ENCODE measurements around the gene ESR2.

Gene ESR2

DNA sequence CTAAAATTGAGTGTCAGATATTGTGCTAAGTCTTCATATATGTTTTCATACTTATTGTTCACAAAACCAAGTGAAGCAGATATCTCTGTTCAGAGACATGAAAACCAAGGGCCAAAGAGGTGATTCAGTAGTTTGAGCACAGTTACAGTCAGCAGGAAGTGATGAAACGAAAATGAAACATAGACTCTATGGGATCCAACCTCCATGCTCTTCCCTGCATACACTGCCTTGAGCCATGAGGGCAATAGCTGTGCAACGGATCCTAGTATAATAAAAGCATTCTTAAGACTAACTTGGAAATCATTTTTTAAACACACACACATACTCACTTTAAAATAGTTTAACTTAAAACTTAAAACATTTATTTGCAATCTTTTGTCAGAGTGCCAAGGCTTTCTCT lies 27.9 kb downstream of the ESR2 start:
- DNase-seq (ENCODE audit: low read depth), result no peak

DNA sequence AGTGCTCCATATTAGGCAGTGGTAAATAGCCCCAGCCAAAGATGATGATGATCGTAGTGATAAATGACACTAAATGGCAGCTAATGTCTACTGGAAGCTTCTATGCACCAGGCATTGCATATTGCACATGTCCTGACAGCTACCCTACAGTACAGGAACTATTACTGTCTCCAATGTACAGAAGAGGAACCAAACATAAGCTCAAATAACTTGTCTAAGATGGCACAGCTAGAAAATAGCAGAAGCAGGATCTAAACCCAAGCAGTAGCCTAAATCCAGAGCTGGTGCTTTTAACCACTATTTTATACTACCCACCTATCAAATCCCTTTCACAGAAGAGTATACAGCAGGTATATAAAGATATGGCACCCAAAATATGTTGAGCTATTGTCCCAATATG lies 28.9 kb downstream of the ESR2 start:
- DNase-seq (ENCODE audit: low read depth), result no peak

GRCh38 chr14:64260418-64260817 lies 33.8 kb downstream of the ESR2 start:
- no peak for DNase-seq (ENCODE audit: low read depth)

- no peak for DNase-seq (ENCODE audit: low read depth)
Observed at GRCh38 chr14:64255756-64256155, 38.4 kb downstream of the ESR2 start.

- no peak for DNase-seq (ENCODE audit: low read depth)
Observed at GRCh38 chr14:64253672-64254071, 40.5 kb downstream of the ESR2 start.

DNA sequence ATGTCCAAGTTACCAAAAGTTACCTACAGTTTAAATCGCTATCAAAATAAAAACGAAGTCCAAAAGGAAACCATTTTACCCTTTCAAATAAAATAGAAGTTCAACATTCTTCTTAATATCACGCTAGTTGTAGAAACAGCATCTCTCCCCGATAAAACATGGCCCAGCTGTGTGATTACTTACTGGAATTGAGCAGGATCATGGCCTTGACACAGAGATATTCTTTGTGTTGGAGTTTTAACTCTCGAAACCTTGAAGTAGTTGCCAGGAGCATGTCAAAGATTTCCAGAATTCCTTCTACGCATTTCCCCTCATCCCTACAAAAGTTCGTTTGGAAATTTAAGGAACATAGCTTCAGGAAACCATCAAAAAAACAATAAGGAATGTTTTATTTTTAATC lies 44.8 kb downstream of the ESR2 start:
- DNase-seq (ENCODE audit: low read depth), result no peak

- DNase-seq (ENCODE audit: low read depth), result no peak
Observed at GRCh38 chr14:64248689-64249088, 45.5 kb downstream of the ESR2 start.

GRCh38 chr14:64247195-64247594 lies 47.0 kb downstream of the ESR2 start:
- no peak for DNase-seq (ENCODE audit: low read depth)

- no peak for DNase-seq (ENCODE audit: low read depth)
Observed at GRCh38 chr14:64246688-64247087, 47.5 kb downstream of the ESR2 start.

- no peak for DNase-seq (ENCODE audit: low read depth)
Observed at GRCh38 chr14:64245491-64245890, 48.7 kb downstream of the ESR2 start.

DNA sequence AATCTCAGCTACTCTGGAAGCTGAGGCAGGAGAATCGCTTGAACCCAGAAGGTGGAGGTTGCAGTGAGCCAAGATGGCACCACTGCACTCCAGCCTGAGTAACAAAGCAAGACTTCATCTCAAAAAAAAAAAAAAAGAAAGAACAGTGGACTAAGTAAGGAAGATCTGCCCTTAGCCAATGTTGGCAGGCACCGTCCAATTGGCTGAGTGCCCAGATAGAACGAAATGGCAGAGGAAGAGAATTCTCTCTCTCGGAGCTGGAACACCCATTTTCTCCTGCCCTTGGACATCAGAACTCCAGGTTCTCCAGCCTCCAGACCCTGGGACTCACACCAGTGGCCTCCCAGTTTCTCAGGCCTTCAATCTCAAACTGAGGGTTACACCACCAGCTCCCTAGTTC lies 49.9 kb downstream of the ESR2 start:
- no peak for DNase-seq (ENCODE audit: low read depth)

- no peak for DNase-seq (ENCODE audit: low read depth)
Observed at GRCh38 chr14:64238631-64239030, 55.5 kb downstream of the ESR2 start.

GRCh38 chr14:64238049-64238448 lies 56.1 kb downstream of the ESR2 start:
- no peak for DNase-seq (ENCODE audit: low read depth)

- no peak for DNase-seq (ENCODE audit: low read depth)
Observed at GRCh38 chr14:64235652-64236640, 58.2 kb downstream of the ESR2 start.

DNA sequence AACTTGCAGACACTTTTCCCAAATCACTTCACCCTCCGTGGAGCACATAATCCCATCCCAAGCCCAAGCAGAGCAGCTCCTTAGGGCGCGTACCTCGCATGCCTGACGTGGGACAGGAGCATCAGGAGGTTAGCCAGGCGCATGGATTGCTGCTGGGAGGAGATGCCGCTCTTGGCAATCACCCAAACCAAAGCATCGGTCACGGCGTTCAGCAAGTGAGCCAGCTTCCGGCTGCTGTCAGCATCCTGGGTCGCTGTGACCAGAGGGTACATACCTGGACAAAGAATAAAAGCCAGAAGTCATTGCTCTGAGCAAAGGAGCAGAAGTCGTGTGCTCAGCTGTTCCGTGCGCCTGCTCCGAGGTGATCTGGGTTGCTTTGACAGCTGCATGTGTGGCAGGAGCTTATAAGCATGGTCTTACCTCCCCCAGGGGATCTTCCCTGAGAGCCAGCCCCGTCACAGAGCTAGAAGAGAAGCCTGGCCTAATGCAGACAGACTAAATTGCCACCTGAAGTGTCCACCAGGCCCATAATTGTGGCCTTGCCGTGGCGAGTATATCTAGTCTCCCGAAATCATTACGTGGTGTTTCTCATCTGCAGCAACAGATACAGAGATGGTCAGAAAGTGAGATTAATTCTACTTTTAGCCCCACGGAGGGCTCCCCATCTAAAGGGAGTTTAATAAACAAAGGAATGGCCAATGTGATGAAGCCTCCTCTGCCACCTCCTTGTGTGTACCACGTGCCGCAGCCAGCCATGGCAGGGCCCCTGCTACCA lies 59.1 kb downstream of the ESR2 start:
- no peak for DNase-seq (ENCODE audit: low read depth)

DNA sequence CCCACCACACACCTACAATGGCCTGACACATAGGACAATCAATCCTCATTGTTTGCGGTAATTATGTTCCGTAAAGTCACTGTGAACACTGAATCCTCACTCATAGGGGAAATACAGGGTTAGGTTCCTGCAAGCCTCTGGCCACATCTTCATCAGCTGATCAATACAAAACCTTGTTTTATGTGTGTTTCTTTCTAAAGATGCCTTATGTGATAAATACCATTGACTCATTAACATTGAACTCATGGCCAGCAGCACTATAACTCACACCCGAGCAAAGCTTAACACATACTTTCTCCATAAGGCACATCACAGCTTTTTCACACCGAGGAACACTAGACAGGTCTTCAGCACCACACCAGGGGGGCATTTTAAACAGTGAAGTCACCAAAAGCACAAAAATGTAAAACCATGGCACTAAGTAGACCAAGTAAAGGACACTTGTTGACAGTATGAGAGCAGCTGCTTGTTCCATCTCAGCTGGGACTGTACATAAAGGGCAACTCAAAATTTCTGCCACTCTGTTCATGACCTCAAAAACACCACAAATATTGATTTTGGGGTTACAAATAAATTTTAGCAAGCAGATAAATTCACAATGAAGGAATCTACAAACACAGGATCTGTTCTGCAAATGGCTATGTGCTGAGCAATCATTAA lies 60.5 kb downstream of the ESR2 start:
- no peak for DNase-seq (ENCODE audit: low read depth)

- no peak for DNase-seq (ENCODE audit: low read depth)
Observed at GRCh38 chr14:64232944-64233343, 61.2 kb downstream of the ESR2 start.

DNA sequence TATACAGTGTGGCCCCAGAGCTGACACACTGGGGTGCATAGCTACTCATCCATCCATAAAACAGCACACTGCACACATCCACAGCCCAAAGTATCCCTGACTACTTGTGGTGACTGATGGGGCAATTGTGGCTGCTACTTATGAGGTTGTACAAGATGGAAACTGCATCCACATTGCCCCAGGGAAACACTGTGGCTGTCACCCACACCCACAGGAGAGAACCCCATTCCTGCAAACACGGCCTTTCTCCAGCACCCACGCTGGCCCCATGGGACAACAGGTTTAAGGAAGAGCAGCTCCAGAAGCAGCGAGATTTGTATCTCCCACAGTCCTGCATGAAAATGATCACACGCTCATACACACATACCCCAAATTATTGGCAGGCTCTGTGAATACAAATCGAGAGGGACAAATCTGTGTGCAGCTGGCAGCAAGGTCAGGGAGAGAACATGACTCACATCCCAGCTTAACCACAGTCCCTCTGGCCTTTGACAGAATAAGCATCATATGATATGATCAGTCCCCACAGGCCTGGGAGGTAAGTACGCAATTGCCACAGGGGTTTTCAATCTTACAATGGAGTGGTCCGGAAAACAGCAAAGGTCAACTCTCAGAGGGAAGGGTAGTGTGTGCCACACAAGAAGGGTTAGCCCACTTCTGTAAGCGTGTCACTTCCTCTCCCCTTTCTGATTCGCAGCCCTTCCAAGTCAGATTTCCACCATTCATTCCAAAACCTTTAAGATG lies 61.9 kb downstream of the ESR2 start:
- no peak for DNase-seq (ENCODE audit: low read depth)

DNA sequence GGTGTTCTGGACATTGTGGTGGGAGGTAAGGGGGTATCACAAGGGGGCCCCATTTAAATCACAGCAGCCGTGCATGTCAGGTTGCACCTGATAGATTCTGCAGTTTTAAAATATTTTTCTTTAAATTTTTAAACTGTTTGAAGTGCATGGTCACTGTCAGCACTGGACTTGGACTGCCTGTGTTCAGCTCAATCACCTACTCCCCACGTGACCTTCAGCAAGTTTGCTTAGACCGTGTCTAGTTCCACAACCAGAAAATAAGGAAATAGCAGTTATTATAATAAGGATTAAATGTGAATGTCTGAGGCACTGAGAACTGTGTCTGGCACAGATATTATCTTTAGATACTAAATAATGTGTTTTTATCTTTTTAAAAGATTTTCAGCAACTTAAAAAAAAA lies 64.7 kb downstream of the ESR2 start:
- DNase-seq (ENCODE audit: low read depth), result no peak

DNA sequence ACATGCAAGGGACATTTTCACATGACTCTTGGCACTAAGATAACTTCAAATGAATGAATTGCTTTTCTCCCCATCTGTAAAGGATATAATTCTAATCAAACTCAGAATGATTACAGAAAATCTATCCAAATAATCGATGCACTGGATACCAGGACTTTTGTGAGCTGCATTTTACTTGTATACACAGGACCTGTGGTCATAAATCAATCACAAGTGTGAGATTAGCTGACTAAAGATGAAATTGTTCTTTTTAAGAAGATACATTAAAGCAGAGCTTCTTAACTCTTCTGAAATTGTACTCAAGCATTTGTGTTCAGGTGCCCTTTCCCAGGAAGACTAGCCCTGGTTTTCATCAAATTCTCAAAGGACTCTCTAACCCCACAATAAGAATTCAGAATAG lies 66.3 kb downstream of the ESR2 start:
- no peak for DNase-seq (ENCODE audit: low read depth)

- no peak for DNase-seq (ENCODE audit: low read depth)
Observed at GRCh38 chr14:64225151-64225757, 68.9 kb downstream of the ESR2 start.

Measured in stimulated activated CD8-positive, alpha-beta memory T cell treated with anti-CD3 and anti-CD28 coated beads, Interleukin-7, amount 100 ng/mL, for 24 hours (primary cell).